Measurements from ENCODE around the gene APBA1. TPM values are rescaled to one million over a fixed set of nuclear protein-coding genes. Genes with fewer than 3 reads are reported as not detected.
A peak's percentile ranks its signal among the peaks of the same experiment; 100 is the strongest.

APBA1 gene
- total RNA-seq, 1 donor from 2014 or later, result 0.51 TPM

- intact Hi-C loops (cut with micrococcal nuclease), result loop anchor here (10.0 kb wide), 1 partner anchor 333 kb away; no protein-coding TSS in a partner anchor
- no peak overlapping the region for H3K4me3 Mint-ChIP-seq
- DNase-seq, result no peak
- no peak overlapping the region for H3K27ac Mint-ChIP-seq
- H3K27me3 Mint-ChIP-seq, result peaks cover 3% of the 10 kb centered on the region
- no peaks in the 10 kb centered on the region for H3K36me3 Mint-ChIP-seq (ENCODE audit: low read depth)
- no peaks in the 10 kb centered on the region for H3K4me1 Mint-ChIP-seq
- no peaks in the 10 kb centered on the region for H3K9me3 Mint-ChIP-seq
Measured at GRCh38 chr9:69542058-69542457, 130.1 kb downstream of the APBA1 start.

GRCh38 chr9:69535911-69536310, 136.3 kb downstream of the APBA1 start:
- H3K4me3 Mint-ChIP-seq, result no peak overlapping the region
- H3K27me3 Mint-ChIP-seq, result peaks cover 8% of the 10 kb centered on the region
- no peaks in the 10 kb centered on the region for H3K9me3 Mint-ChIP-seq
- intact Hi-C loops (cut with micrococcal nuclease), result no loop called here
- H3K4me1 Mint-ChIP-seq, result no peaks in the 10 kb centered on the region
- H3K36me3 Mint-ChIP-seq (ENCODE audit: low read depth), result no peaks in the 10 kb centered on the region
- no peak overlapping the region for H3K27ac Mint-ChIP-seq
- DNase-seq, result no peak

- H3K4me3 Mint-ChIP-seq, result no peak overlapping the region
- DNase-seq, result no peak
- peaks cover 8% of the 10 kb centered on the region for H3K27me3 Mint-ChIP-seq
- no peaks in the 10 kb centered on the region for H3K4me1 Mint-ChIP-seq
- intact Hi-C loops (cut with micrococcal nuclease), result no loop called here
- H3K27ac Mint-ChIP-seq, result no peak overlapping the region
- no peaks in the 10 kb centered on the region for H3K36me3 Mint-ChIP-seq (ENCODE audit: low read depth)
- no peaks in the 10 kb centered on the region for H3K9me3 Mint-ChIP-seq
Measured at GRCh38 chr9:69535286-69535832, 136.8 kb downstream of the APBA1 start.

- H3K36me3 Mint-ChIP-seq (ENCODE audit: low read depth), result no peaks in the 10 kb centered on the region
- no peak overlapping the region for H3K4me3 Mint-ChIP-seq
- no peak overlapping the region for H3K27ac Mint-ChIP-seq
- peaks cover 6% of the 10 kb centered on the region for H3K9me3 Mint-ChIP-seq
- no peak for DNase-seq
- H3K27me3 Mint-ChIP-seq, result peaks cover 13% of the 10 kb centered on the region
- intact Hi-C loops (cut with micrococcal nuclease), result no loop called here
- no peaks in the 10 kb centered on the region for H3K4me1 Mint-ChIP-seq
Measured at GRCh38 chr9:69532396-69532795, 139.8 kb downstream of the APBA1 start.

GRCh38 chr9:69527454-69527853, 144.7 kb downstream of the APBA1 start:
- Mint-ChIP-seq H3K4me1 (peaks cover 14% of the 10 kb centered on the region), H3K9me3 (peaks cover 33% of the 10 kb centered on the region), H3K27me3 (peaks cover 6% of the 10 kb centered on the region), H3K36me3 (ENCODE audit: low read depth) (peaks cover 4% of the 10 kb centered on the region), H3K27ac (no peak overlapping the region), H3K4me3 (no peak overlapping the region)
- intact Hi-C loops (cut with micrococcal nuclease), result no loop called here
- no peak for DNase-seq

- Mint-ChIP-seq H3K9me3 (peaks cover 33% of the 10 kb centered on the region), H3K27me3 (peaks cover 6% of the 10 kb centered on the region), H3K4me1 (peaks cover 14% of the 10 kb centered on the region), H3K27ac (no peak overlapping the region), H3K4me3 (no peak overlapping the region), H3K36me3 (ENCODE audit: low read depth) (peaks cover 4% of the 10 kb centered on the region)
- no peak for DNase-seq
- intact Hi-C loops (cut with micrococcal nuclease), result no loop called here
Measured at GRCh38 chr9:69526699-69527098, 145.5 kb downstream of the APBA1 start.

- Mint-ChIP-seq H3K36me3 (ENCODE audit: low read depth) (peaks cover 6% of the 10 kb centered on the region), H3K4me1 (peaks cover 25% of the 10 kb centered on the region), H3K27me3 (no peaks in the 10 kb centered on the region), H3K9me3 (peaks cover 21% of the 10 kb centered on the region), H3K4me3 (no peak overlapping the region), H3K27ac (no peak overlapping the region)
- intact Hi-C loops (cut with micrococcal nuclease), result no loop called here
- DNase-seq, result no peak
Measured at GRCh38 chr9:69519470-69520240, 152.5 kb downstream of the APBA1 start.

GRCh38 chr9:69516353-69517322, 155.5 kb downstream of the APBA1 start:
- no peak overlapping the region for H3K27ac Mint-ChIP-seq
- H3K27me3 Mint-ChIP-seq, result no peaks in the 10 kb centered on the region
- H3K36me3 Mint-ChIP-seq (ENCODE audit: low read depth), result peaks cover 4% of the 10 kb centered on the region
- H3K4me1 Mint-ChIP-seq, result peaks cover 13% of the 10 kb centered on the region
- intact Hi-C loops (cut with micrococcal nuclease), result no loop called here
- H3K4me3 Mint-ChIP-seq, result no peak overlapping the region
- H3K9me3 Mint-ChIP-seq, result peaks cover 7% of the 10 kb centered on the region
- DNase-seq, result no peak

GRCh38 chr9:69515810-69516209, 156.4 kb downstream of the APBA1 start:
- intact Hi-C loops (cut with micrococcal nuclease), result no loop called here
- Mint-ChIP-seq H3K4me1 (peaks cover 13% of the 10 kb centered on the region), H3K36me3 (ENCODE audit: low read depth) (peaks cover 4% of the 10 kb centered on the region), H3K27ac (no peak overlapping the region), H3K9me3 (peaks cover 4% of the 10 kb centered on the region), H3K4me3 (no peak overlapping the region), H3K27me3 (no peaks in the 10 kb centered on the region)
- DNase-seq, result no peak

GRCh38 chr9:69513141-69513820, 158.9 kb downstream of the APBA1 start:
- H3K9me3 Mint-ChIP-seq, result peaks cover 4% of the 10 kb centered on the region
- no peaks in the 10 kb centered on the region for H3K27me3 Mint-ChIP-seq
- peaks cover 2% of the 10 kb centered on the region for H3K36me3 Mint-ChIP-seq (ENCODE audit: low read depth)
- no peak for DNase-seq
- H3K4me3 Mint-ChIP-seq, result no peak overlapping the region
- intact Hi-C loops (cut with micrococcal nuclease), result no loop called here
- no peaks in the 10 kb centered on the region for H3K4me1 Mint-ChIP-seq
- no peak overlapping the region for H3K27ac Mint-ChIP-seq

GRCh38 chr9:69504058-69504457, 168.1 kb downstream of the APBA1 start:
- intact Hi-C loops (cut with micrococcal nuclease), result no loop called here
- peaks cover 13% of the 10 kb centered on the region for H3K4me1 Mint-ChIP-seq
- no peaks in the 10 kb centered on the region for H3K27me3 Mint-ChIP-seq
- no peak overlapping the region for H3K4me3 Mint-ChIP-seq
- H3K36me3 Mint-ChIP-seq (ENCODE audit: low read depth), result no peaks in the 10 kb centered on the region
- no peaks in the 10 kb centered on the region for H3K9me3 Mint-ChIP-seq
- DNase-seq, result no peak
- no peak overlapping the region for H3K27ac Mint-ChIP-seq

GRCh38 chr9:69502671-69503301, 169.4 kb downstream of the APBA1 start:
- intact Hi-C loops (cut with micrococcal nuclease), result no loop called here
- Mint-ChIP-seq H3K36me3 (ENCODE audit: low read depth) (no peaks in the 10 kb centered on the region), H3K9me3 (peaks cover 3% of the 10 kb centered on the region), H3K4me3 (peak overlapping the region; percentile 46), H3K4me1 (peaks cover 13% of the 10 kb centered on the region), H3K27ac (peak overlapping the region; percentile 3), H3K27me3 (no peaks in the 10 kb centered on the region)
- DNase-seq, result no peak

GRCh38 chr9:69500896-69501295, 171.3 kb downstream of the APBA1 start:
- DNase-seq, result peak; percentile 34
- intact Hi-C loops (cut with micrococcal nuclease), result no loop called here
- Mint-ChIP-seq H3K4me1 (peaks cover 17% of the 10 kb centered on the region), H3K4me3 (no peak overlapping the region), H3K9me3 (peaks cover 6% of the 10 kb centered on the region), H3K27ac (no peak overlapping the region), H3K27me3 (no peaks in the 10 kb centered on the region), H3K36me3 (ENCODE audit: low read depth) (no peaks in the 10 kb centered on the region)

Measured in activated CD4-positive, alpha-beta T cell treated with anti-CD3 and anti-CD28 coated beads, Interleukin-2, amount 10 ng/mL, durations not matched to agents 24 days and 14 days (primary cell).